GM21619 (cell line): ENCODE results near the gene SSU72.
"Not testable (repeated sequence)": the region's sequence is repeated elsewhere in the genome, so short reads cannot be mapped to it uniquely, and the experiment has no call there.

Experiments used
- ATAC-seq: cut with Tn5 transposase; IDR thresholded peaks from one replicate; pipeline ENCODE4 v1.9.1; 2021; ENCODE audit not compliant: unreplicated experiment

The SSU72 gene

GRCh38 chr1:1543706-1544099 is 31.0 kb downstream of the SSU72 start:
- ATAC-seq = no peak

DNA sequence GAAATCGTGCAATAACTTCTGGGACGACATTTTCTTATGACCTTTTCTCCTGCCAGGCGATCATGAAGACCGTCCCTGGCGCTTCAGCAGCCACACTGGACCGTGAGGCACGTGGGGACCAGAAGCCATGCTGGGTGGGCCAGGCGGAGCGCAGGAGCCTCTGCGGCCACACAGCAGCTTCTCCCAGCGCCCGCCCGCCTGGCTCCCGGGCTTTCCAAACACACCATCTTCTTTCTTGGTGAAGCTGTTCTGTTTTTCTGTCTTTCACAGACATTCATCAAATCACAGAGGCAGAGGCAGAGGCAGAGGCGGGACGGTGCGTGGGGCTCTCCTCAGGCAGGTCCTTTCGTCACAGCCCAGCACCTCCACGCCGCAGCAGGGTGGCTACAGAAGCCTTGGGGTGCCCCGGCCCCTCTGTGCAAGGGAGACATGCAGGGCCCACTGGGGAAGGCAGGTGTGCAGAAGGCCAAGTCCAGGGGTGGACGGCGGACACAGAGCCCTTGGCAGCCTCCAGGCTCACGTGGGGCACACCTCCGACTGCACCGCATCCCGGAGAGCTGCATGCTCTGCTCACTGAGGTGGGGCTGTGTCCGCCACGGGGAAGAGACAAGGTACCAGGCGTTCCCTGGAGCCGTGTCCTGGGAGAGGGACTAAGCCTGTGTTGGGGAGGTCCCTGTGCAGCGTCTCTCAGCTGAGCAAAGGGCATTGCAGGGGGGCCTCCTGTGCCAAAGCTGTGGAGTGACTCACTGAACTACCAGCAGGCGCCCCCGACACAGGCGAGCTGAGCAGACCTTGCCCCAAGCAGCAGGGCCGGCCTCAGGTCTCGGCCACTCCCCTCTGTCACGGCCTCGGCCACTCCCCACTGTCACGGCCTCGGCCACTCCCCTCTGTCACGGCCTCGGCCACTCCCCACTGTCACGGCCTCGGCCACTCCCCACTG is 31.6 kb downstream of the SSU72 start:
- ATAC-seq = no peak

- no peak for ATAC-seq
These were observed 32.5 kb downstream of the SSU72 start for GRCh38 chr1:1541956-1542765.

- ATAC-seq = no peak
These were observed 33.6 kb downstream of the SSU72 start for GRCh38 chr1:1540818-1541628.

- no peak for ATAC-seq
These were observed 34.4 kb downstream of the SSU72 start, which contains the start of gene TMEM240 for GRCh38 chr1:1540090-1540817. TSS of gene TMEM240 (minus strand) at chr1:1540624. CDS start at chr1:1540346, 278 bp downstream.

DNA sequence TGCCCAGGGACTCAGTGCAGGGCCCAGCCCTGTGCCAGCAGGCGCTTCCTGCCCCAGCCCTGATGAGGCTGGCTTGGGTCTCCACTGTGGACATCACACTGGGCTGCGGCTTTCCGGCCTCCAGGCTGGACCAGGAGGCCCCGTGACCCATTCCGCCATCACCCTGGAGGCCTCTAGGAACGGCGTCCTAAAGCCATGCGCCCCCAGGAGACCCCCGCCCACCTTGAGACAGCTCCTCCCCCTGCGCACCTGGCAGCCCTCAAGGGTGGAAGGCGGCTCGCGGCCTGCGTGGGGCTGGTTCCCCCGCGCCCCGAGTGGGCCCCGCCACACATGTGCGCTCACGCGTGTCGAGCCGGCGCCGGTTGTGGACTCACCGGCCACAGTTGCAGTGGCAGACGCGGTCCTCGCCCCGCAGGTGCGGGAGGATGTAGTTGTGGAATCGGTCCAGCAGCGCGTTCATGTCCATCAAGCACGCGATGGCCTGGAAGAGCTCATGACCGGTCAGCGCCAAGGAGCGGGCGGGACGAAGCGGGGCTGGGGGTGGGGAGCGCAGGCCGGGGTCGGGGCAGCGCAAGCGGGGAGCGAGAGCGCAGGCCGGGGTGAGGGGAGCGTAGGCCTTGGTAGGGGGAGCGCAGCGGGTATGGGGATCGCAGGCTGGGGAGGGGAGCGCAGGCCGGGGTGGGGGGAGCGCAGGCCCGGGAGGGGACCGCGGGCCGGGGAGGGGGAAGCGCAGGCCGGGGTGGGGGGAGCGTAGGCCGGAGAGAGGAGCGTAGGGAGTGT is 35.2 kb downstream of the SSU72 start:
- no peak for ATAC-seq

DNA sequence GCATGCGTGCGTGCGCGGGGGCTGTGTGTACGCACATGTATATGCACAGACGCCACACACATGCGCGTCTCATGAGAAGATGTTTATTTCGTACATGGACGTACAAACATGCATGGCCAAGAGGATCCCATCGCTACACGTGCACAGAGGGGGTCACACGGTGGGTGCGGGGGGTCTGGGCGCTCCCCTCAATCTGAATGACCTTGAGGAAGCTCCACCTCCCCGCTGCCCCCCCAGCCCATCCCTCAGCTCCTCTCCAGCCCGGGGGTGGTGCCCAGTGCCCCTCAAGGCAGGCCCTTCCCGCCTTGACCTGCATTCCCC is 35.7 kb downstream of the SSU72 start:
- ATAC-seq = no peak

- no peak for ATAC-seq
These were observed 36.3 kb downstream of the SSU72 start for GRCh38 chr1:1538334-1538733.

DNA sequence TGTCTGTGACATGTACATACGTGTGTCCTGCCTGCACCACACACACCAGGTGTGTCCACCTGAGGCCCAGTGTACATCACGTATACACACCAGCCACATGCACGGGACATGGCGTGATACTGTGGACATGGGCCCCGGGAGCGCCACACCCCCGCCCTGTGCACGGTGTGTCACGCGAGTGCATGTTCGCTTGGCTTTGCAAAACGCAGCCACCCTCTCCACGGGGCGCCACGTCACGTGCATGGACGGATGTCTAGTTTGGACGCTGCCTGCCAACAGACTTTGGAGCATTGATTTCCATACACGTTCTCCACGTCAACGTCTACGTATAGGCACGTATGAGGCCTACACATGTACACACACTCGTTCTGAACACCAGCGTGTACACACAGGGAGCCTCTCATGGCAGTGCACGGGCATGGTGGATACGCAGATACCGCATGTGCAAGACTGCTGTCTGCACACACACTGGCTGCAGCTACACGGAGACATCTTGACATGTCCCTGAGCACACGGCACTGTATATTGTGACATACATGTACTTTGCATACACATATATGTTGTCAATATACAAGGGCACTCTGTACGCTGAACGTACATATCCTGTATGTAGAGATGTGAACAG is 36.9 kb downstream of the SSU72 start:
- ATAC-seq = no peak

DNA sequence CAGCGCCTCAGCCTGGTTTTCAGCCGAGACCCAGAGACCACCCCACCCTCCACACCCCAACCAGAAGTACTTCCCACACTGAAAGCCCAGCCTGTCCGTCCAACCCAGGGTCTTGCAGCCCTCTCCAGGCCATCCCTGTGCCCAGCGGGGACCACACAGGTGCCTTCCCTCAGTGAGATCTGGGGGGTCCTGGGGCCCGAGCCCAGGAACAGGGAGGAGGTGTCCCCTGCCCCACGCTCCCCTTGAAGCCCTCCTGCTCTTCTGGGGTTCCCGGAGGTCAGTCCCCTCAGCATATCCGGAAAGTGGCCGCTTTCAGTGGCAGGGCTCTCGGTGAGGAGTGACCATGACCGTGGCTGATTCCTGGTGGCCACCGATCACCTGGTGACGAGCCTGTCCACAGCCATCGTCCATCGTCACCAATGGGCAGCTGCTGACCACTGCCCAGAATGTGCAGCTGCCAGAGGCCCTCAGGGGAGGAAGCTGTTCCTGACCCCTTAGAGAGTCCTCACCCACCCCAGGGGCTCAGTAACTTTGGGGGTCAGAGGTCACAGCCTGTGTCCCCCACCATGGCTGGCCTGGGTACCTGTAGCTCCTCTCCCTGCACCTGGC is 37.6 kb downstream of the SSU72 start:
- no peak for ATAC-seq

DNA sequence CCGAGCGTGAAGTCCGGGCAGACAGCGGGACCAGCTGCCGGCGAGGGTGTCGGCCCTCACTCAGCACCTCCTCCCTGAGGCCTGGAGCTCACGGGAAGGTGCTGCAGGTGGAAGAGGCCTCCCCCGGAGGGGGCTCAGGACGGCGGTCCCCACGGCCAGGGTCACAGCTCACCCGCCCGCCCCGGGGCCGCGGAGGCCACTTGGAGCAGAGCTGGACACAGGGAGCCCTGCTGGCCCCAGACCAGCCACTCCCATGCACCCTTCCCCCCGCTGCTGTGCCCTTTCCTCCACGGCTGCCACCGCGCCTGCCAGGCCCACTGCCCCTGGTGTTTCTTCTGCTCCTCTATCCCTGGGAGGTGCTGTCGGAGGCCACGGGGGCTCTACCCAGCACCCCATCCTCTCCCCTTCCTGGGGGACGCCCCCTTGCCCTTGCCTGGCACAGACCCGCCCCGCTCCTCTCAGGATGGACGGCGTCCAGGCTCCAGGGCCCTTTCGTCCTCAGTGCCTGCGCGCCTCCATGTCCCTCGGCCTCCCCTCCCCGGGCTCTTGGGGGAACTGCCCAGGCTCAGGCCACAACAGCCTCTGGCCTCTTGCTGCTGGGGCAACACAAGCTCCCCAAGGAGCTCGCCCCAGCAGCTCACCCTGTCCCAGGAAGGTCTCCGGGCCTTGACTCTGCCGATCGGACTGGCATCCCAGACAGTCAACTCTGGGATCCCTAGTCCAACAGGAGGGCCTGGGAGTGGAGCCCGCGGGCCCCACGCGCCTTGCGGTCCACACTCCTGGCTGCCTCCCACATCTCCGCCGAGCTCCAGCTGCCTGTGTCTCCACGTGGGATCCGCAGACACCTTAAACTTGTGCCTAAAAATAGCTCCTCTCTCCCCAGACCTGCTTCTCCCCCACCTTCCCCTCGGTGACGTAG is 38.4 kb downstream of the SSU72 start:
- ATAC-seq = no peak

GRCh38 chr1:1535201-1536018 is 39.3 kb downstream of the SSU72 start:
- no peak for ATAC-seq

- no peak for ATAC-seq
These were observed 40.1 kb downstream of the SSU72 start for GRCh38 chr1:1534401-1535154.

- ATAC-seq = not testable (repeated sequence)
These were observed 40.8 kb downstream of the SSU72 start for GRCh38 chr1:1533894-1534291.

DNA sequence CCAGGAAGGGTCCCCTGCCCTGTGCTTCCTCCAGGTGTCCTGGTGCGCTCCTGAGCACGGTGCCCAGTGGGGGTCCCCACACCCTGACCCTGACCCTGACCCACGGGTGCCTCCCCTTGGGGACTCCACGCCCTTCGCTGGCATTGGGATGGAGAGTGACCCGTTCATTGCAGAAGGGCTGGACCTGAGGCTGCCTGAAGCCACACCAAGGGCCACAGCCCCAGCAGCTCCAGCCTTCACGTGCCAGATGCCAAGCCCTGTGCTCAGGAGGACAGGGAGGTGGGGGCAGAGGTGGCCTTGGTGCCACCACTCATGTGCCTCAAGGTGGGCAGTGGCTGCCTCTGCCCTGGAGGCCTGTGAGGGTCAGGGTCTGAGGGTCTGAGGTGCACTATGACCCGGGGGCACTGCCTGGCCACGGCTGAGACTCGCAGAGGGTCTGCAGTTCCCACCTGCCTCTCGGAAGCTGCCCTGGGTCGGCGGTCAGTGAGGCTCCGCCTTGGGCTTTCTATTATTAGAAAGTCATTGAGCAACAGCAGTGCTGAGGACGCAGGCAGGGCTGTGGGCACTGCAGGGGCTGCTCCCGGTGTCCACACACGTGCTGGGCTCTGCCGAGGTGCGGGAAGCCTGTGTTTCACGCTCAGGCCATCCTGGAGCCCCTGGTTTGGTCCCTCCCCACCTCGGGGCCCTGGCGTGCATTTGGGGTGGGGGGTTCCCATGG is 41.3 kb downstream of the SSU72 start:
- ATAC-seq = not testable (repeated sequence)

- ATAC-seq = no peak
These were observed 42.7 kb downstream of the SSU72 start for GRCh38 chr1:1531947-1532346.
